ENCODE measurements around the gene RBM20. TPM values are rescaled to one million over a fixed set of nuclear protein-coding genes. Genes with fewer than 3 reads are reported as not detected.
"Not testable (repeated sequence)": the region's sequence is repeated elsewhere in the genome, so short reads cannot be mapped to it uniquely, and the experiment has no call there.

The RBM20 gene
- total RNA-seq, 1 experiment from 2014 or later = 0.24 TPM

DNA sequence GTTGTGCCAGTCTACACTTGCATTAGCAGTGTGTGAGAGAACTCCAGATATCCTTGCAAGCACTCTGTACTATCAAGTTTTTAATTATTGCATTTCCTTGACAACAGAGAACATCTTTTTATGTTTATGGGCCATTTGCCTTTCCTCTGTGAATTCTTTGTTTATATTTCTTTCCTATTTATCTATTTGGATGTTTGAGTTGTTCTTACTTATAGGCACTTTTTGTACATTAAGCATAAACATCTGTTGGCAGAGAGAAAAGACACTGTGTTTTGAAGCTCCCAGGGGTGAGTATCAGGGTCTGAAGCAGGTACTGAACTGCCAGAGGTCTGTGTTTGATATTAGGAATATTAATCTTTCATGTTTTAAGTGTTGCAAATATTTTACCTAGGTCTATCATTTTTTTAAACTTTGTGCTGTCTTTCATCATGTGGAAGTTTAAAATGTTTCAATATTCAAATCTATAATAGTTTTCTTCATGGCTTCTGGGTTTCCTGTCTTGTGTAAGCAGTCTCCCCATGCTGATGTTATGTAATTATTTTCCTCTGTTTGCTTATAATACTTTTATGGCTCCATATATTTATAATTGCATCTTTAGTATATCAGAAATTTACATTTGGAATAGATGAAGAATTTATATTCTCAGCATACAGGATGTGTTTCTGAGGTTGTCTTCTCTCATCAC lies 209.9 kb downstream of the RBM20 start:
- DNase-seq (ENCODE audit: low spot score) = no peak

DNA sequence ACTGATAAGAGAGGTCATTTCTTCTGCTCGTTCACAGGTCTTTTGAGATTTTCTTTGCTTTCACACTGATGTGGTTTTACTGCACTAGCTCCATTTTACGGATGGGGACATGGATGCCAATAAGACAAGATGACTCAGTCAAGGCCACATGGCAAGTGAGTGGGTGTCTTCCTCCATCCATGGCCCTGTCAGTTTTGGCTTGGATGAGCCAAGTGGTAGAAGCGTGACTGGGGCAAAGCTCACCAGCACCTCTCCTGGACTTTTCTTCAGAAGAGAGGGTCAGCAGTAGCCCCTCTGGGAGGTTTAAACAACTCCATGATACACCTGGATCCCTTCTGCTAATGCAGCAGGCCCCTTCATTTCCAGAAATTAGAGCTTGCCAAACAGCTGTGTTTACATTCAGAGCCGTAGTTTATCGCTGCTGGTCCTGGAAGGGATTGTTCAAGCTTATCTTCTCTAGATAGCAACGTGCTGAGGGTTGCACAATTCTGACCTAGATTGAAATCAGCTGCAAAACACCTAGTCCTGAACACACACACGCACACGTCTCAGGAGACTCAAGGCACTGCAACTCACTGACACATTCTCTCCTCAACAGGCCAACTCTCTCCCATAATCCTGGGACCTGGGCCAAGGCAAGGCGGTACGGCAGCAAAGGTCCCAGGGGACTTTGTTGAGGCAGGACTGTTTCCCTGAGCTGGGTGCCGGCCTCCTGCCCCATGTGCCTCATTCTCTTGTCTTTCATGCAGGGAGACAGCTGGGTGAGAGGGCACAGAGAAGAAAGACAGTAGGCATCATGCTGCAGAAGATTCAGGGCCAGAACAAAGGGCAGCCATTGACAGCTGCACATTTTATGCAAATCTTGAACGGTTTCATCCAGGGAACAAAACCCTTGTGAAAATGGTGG lies 213.4 kb downstream of the RBM20 start:
- no peak for DNase-seq (ENCODE audit: low spot score)

DNA sequence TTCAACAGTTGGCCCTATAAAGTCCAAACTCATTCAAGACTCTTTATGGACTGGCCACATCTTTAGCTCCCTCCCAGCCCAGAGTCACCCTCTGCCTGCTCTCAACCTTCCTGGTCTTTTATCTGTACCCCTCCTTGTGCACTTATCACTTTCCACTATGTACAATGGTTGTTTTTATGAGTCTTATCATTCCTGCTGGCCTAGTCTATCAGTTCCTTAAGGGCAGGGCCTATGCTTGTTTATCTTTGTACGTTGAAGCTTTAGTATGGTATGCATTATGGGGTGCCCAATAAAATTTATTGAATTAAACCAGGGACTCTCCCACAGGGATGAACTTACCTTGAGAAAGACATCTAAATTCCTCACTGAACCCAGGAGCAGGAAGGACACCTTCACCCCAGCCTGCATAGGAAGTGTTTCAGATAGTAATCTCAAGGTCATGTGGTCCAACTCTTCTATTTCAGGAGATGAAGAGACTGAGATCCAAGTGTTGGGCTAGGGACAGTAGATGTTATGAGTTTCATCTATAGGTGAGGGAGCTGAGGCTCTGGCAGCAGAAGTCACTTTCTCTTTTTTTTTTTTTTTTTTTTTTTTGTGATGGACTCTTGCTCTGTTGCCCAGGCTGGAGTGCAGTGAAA lies 214.3 kb downstream of the RBM20 start:
- DNase-seq (ENCODE audit: low spot score) = no peak

DNA sequence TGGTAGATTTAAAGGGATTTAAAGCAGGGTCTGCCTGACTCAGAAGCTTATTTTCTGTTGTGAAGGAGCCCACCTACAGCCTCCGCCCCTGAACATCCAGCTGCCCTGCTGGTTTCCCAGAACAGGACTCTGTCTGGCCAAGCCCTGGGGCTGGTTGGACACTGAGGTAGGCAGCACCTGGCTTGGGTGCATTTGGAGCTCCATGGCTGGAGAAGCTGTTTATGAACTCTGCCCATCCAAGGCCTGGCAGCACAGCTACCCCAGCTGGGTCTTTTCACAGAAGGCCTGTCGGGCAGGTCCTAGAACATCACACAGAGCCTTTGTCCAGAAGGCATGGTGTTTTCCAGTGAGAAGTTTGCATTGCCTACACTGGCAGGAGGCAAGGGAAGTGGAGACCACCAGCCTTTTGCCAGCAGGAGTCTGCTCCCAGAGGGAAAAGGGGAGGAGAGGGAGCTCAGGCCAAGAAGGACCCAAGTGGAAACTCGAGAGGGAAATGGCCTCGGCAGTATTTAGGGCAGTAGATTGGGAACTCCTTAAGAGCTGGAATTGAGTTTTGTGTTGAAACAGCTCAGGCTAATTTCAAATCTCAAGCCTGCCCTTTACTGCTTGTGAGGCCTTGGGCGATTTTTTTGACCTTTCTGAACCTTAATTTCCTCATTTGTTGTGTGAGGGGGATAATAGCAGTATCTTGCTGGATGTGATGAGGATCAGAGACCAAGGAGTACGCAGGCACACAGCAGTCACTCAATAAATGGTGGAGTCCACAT lies 215.3 kb downstream of the RBM20 start:
- no peak for DNase-seq (ENCODE audit: low spot score)

DNA sequence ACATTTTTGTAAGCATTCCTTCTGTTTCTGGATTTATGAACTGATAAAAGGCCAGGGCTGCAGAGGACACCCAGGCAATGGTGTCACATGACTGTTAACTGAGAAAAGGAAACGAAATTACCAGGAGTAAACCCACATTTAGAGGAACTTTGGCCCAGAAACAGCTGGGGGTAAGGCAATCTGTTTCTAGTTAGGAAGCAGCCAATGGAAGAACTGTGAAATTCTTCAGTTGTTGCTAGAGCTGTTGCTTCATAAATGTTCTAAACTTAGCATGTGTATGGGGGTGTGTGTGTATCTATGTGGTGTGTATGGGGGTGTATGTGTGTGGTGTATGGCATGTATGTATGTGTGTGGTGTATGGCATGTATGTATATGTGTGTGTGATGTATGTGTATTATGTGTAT lies 215.8 kb downstream of the RBM20 start:
- no peak for DNase-seq (ENCODE audit: low spot score)

DNA sequence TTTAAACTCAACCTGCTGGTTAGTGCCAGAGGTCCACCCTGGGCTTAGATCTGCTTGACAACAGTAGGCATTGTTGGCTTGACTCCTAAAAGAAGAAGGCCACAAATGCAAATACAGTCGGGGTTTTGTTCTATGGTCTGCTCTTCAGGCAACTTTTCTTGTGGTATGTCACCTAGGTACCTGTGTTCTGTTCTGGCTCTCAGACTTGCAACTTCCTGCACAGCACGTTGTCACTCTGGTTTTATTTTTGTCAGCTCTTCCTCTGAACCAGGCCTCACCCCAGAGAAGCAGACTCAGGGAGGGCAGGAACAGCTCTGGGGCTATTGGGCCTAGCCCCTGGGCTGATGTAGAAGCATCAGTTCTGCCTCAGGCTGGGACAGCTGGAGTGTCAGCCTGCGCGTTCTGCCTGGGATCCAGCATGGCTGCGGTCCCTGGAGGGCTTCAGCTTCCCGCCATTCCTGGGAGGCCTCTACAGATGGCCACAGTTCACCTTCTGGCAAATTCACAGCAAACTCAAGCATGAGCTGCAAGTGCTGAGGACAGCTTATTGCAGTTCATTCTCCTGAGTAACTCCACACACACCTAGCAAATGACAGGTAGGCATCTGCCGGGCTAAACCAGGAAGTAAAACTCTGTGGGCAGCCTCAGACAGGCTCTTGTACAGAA lies 216.6 kb downstream of the RBM20 start:
- DNase-seq (ENCODE audit: low spot score) = no peak

DNA sequence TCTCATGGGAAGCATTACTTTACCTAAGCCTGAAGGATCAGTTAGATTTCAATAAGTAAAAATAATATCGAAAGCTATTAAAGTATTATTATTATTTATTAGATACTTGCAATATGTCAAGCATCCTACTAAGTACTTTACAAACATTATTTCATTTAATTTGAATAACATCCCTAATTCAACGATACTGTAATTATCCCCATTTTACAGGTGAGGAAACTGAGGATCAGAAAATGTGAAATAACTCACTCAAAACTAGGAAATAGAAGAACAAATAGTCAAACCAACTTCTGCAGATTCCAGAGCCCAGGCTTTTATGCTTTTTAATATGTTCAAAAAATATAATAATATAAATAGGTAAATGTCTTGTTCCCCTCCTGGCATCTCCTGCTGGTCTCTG lies 217.3 kb downstream of the RBM20 start:
- DNase-seq (ENCODE audit: low spot score) = no peak

DNA sequence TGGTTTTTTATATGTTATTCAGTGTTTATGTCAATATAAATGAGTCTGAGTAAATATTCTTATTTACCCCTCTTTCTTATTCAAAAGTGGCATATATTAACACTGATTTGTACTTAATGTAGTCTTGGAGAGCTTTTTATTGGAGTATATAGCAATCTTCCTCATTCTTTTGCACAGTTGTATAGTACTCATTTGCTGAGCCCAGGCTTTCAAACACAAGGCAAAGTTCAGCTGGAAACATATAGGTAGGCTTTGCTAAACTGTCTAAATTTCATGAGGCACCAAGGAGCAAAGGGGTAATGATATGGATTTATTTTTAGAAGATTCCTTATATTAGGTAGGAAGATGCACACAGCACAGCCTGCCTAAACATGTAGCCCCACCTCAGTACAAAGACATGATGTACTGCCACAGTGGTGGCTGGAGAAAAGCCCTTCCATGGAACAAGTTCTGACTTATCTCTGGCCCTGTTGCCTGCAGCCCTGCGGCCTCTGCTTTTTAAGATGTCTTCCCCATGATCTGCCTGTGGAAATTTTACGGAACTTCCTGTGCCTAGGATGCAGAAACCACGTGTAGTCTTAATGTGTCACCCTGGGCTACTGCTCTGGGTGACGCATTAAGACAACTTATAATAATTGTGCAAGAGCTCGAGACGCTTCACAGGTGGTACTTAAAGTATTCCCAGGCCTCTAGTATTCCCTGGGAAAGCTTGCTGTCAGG lies 218.0 kb downstream of the RBM20 start:
- DNase-seq (ENCODE audit: low spot score) = no peak

DNA sequence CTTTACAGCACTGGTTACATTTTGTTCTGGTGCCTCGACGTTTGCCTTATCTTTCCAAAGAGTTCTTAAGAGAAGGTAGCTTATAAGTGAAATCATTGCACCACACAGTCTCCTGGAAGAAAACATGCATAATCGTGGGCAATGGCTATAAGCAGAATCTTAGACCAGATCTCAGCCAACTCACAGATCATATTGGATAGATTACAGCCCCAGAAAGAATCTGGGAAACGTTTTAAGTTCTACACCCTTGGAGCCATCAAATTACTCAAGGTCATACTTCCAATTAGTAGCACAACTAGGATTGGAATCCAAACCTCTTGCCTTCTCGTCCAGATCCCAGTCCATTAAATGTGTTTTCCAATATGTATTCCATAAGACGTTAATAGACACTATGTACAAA lies 218.8 kb downstream of the RBM20 start:
- no peak for DNase-seq (ENCODE audit: low spot score)

DNA sequence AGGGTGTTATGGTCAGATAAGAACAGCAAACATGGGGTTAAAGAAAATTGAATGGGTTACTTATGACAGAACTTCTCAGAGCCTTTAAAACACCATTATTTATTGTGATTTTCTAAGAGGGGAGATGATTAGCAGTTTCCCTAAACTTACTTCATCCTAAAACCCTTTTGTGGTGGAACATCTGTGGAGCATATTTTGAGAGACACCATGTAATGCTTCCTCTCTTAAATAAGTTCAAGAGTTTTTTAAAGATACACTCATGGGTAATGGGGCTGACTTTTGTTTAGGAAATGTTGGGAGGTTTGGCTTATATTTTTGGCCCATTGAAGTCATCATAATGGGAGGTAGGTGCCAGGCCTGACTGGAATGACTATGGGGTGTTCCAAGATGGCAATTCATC lies 219.2 kb downstream of the RBM20 start:
- no peak for DNase-seq (ENCODE audit: low spot score)

DNA sequence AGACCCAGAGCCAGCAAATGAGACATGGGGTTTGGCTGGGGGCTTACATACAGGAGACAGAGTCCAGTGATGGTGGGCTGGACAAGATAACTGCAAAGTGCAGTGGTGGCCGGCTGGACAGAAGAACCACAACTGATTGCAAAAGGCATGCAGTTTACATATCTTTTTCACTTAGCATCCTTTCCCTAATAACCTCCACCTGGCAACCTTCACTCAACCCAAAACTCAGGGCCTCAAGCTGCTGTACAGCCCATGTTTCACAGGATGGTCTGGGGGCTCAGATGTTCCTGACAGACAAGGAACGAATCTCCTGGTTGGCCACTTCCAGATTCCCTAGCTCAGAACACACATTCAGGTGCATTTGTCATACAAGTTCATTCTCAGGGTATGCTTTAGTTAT lies 219.8 kb downstream of the RBM20 start:
- no peak for DNase-seq (ENCODE audit: low spot score)

DNA sequence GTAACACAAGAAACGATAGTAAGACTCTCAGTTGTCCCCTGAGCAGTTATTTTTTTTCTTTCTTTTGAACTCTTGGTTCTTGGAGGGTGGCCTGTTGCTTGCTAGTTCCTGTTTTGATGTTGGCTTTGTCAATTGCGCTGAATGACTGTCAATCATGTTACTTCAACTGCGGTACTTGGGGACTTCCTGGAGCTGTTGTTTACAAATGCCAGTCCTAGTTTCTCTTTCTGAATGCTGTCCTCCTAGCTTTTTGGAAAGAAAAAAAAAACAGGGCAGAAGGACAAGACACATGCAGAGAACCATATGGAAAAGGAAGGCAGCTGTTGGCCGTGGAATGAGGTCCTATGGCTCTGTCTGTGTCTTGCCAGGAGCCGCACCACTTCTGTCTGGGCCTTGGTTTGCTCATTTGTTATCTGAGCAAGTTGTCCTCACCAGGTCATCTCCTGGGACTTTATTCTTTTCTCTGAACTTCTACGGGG lies 220.6 kb downstream of the RBM20 start:
- DNase-seq (ENCODE audit: low spot score) = no peak

DNA sequence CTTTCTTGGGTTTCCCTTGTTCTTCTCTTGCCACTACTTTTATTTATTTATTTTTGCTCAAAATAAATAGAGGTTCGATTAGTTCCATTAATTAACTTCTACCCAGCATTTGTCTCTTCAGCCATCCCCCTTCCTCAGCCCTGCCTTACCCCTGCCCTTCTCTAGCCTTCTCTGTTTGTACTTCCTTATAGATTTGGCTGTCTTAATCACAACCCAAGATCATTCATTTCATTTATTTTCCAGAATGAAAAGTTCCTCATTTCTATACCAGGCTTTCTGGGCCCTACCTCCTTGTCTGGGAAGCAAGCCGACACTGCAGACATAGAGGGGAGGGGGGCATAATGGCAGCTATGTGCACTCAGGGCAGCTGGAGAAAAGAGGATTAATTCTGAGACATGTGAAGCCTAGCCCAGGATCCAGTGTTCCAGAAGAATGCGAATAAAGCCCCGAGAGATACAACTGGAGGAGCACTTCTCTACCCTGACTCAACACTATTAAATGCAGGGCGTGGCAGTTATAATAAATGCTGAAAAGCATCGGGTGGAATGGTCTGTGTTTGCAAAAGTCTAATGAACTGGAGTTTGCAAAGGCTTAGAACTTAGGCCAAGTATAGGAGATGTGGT lies 221.2 kb downstream of the RBM20 start:
- peak; percentile 74 for DNase-seq (ENCODE audit: low spot score)

DNA sequence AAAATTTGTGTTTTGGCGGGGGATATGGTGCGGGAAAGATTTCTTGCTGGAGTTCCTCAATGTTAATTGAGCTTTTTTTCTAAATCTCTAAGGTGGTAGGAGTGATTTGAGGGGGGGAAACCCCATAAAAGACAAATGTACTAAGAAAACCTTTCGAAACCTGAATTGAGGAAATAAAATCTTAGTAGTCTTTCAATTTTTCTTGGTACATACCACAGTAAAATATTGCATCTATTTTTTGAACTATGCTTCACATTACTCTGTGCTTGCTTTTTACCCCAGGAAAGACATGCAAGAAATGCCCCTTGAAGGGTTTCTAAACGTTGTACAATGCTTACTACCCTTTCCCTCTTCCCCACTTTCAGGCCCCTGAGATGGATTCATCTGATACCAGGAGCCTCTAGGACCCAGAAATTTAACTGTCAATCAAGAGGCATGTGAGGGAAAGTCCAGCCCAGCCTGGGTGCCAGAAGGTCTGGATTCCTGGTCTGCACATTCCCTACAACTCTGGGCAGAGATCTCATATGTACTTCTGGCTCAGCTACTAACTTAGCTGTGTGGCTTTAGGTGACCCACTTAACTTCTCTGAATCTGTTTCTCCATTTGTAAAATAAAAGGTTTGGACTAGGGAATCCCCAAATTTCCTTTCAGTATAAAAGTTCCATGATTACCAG lies 221.8 kb downstream of the RBM20 start:
- DNase-seq (ENCODE audit: low spot score) = peak; percentile 35

DNA sequence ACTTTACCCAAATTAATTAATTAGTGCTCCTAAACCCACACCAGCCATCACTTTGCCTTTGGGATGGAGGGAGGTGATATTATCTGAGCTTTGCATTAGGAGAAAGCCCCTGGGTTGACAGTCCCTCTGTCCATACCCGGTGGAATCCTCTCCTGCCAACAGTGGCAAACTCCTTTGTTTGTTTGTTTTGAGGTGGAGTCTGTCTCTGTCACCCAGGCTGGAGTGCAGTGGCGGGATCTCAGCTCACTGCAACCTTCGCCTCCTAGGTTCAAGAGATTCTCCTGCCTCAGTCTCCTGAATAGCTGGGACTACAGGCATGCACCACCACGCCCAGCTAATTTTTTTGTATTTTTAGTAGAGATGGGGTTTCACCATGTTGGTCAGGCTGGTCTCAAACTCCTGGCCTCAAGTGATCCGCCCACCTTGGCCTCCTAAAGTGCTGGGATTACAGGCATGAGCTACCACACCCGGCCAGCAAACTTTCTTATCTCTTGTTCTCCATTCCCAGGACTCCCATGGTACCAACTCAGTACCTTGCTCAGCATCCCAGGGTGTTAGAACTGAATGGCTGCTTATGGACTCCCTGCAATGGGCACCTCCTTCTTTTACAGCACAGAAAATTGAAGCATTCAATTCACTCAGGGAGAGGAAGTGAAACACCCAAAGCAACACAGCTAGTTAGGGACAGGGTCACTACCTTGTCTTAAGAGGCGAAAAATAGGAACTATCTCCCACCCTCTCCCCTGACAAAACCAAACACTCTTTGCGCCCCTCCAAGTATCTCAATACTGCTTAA lies 223.1 kb downstream of the RBM20 start:
- DNase-seq (ENCODE audit: low spot score) = not testable (repeated sequence)

DNA sequence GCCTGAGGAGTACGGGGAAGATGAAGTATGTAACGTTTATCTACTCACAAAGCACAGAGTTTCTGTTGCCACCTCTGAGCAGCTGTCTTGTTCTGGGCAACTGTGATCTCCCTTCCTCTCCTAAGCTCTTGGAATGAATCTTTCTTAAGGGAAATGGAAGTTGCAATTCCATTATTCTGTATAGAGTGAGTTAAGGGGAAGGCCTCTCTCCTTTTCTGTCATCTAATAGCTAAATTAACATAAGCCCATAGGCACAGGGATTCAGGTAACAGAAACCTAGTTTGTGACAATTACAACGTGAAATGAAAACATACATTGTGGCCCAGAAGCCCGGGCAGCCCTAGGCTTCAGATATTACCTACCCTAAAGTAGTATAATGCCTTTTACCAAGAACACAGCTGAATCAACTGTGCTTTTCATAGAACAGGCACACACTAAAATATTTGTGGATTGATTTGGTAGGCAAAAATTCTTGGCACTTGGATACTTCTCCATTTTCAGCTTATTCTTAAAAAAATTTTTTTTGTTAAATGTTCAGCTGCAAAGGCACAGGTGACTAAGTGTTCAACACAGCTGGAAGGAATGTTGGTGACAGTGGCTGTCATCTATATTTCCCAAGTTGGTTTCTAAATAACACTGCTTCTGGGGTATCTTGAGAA lies 223.8 kb downstream of the RBM20 start:
- no peak for DNase-seq (ENCODE audit: low spot score)

DNA sequence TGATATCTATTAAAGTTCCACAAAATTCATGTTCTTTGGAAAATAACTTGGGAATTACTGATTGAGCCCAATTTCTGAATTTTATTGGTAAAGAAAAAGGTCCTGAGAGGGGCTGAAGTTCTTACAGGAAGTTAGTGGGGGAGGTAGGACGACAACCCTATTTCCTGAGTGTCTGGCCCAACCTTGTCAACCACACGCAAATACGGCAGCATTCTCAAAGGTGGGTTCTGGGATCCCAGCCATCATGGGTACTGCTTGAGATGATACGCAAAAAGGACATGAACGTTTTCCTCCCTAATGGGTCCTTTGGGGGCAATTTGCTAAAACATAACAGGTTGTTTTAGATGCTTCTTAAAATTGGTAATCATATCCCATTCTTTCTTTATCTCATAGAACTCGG lies 224.8 kb downstream of the RBM20 start:
- no peak for DNase-seq (ENCODE audit: low spot score)

DNA sequence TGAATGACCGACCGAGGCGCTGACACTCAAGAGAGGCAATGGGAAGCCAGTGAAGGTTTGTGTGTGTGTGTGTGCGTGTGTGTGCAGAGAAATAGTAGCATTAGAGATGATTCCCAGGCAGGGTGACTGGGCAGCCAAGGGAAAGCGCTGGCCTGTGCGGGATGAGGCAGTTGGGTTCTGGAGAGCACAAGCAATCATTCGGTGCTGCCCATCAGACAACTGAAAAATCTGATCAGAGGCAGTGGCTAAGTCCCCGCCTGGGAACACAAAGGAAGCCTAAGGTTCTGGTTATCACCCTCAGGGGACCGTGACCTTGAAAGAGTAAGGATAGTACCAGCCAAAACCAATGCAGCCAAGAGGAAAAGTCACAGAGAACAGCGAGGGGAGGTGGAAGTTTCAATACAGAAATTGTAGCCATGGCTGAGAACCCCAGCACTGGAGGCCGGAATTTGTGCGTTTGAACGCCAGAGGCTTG lies 226.7 kb downstream of the RBM20 start:
- no peak for DNase-seq (ENCODE audit: low spot score)

All from A172 (cell line).